Testis (tissue), 2 donors: ENCODE results near the gene PRR29.

ENCODE experiments used
- CTCF ChIP-seq, 3 experiments: fragments of 450-650 bp in 2 of 3; fragments of 200-600 bp in 1 of 3; sonication (generic) in 1 of 3; IDR thresholded peaks; one replicate each; pipeline ENCODE4 v1.5.1; 2016 to 2019; ENCODE audit warnings: antibody characterized with exemption in 3 of 3, mild to moderate bottlenecking in 2 of 3, moderate library complexity in 1 of 3
- POLR2A ChIP-seq: fragments of 450-650 bp; IDR thresholded peaks from one replicate; pipeline ENCODE4 v1.6.1; 2017; ENCODE audit warnings: antibody characterized with exemption, mild to moderate bottlenecking, moderate library complexity

DNA sequence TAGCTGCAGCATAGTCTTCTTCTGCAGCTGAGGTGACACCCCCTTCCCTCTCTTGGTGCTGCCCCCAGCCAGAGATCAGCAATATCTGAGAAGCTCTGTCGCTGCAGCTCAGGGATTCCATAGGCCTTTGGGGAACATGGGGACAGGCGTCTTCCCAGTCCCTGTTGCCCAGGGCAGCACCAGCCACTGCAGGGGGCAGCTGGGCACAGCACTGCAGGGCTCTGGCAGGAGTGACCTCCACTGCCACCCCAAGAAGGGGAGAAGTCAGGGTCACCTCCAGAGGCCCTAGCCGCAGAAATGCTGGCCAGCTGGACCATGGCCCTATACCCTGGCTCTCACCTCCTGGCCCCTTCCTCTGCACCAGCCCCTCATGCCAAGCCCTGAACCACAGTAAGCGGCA lies 42.4 kb upstream of the PRR29 start:
- no peak for TF ChIP-seq CTCF (IDR thresholded peaks at IDR 0.05)
- no peak for TF ChIP-seq POLR2A
